ENCODE results near the gene UCN2.
A peak's percentile ranks its signal among the peaks of the same experiment; 100 is the strongest.

The UCN2 gene, protein sequence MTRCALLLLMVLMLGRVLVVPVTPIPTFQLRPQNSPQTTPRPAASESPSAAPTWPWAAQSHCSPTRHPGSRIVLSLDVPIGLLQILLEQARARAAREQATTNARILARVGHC

DNA sequence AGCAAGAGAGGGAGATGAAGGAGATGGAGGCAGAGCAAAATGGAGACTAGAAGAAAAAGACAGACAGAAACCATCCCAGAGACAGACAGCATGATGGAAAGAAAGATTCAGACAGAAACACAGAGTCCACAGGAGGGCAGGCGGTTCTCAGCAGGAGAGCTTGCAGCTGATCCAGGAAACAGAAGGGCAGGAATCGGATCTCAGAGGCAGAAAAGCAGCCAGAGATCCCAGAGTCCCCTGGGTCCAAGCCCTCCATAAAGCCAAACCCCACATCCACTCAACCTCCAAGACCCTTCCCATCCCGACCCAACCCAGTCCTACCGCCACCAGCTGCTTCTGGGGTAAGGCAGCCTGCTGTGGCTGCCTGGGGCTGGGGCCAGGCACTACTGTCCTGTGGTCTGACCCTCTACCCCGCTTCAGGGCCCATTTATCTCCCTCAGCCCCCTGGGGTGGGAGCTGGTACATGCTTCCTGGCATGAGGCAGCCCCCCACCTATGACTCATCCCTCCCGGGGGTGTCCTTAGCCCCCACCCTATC, at the start of gene UCN2:
UCN2 (minus strand) TSS at position 400 of the 537 bp plus-strand sequence. CDS start 657 bp downstream, outside the sequence.
- peak; percentile 25 for DNase-seq (ENCODE audit: low read depth)

DNA sequence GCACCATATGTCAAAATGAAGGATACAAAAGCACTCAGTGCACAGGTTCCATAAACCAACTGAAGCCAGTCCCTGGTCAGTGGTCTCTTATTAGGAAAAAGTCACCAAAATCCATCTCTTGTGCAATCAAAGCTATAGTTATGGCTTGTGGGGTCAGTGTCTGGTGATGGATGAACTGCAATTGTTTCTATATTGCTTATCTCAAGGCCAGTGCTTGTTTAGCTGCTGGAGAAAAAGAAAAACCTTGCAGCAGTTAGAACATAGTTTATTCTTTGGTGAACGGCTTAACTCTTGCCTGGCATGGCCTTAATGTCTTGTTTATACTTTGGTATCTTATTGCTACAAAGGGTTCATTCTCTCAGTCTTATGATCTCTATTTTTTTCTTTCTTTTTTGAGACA, 48.7 kb upstream of the UCN2 start:
- DNase-seq (ENCODE audit: low read depth) = peak; percentile 37

- DNase-seq (ENCODE audit: low read depth) = peak; percentile 84
Observed at GRCh38 chr3:48609088-48610005, 45.8 kb upstream of the UCN2 start, which contains the start of gene UQCRC1. TSS of gene UQCRC1 (minus strand) at chr3:48609646. CDS start at chr3:48609620, 26 bp downstream.

DNA sequence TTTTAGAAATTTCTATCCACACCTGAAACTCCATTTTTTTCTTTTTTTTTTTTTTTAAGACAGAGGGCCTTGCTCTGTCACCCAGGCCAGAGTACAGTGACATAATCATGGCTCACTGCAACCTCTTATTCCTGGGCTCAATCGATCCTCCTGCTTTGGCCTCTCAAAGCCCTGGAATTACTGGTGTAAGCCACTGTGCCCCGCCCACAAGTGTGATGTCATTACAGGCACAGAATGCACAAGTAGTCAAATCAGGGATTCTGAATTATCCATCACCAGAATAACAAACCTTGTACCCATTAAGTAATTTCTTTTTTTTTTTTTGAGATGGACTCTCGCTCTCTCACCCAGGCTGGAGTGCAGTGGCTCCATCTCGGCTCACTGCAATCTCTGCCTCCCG, 43.9 kb upstream of the UCN2 start:
- no peak for DNase-seq (ENCODE audit: low read depth)

DNA sequence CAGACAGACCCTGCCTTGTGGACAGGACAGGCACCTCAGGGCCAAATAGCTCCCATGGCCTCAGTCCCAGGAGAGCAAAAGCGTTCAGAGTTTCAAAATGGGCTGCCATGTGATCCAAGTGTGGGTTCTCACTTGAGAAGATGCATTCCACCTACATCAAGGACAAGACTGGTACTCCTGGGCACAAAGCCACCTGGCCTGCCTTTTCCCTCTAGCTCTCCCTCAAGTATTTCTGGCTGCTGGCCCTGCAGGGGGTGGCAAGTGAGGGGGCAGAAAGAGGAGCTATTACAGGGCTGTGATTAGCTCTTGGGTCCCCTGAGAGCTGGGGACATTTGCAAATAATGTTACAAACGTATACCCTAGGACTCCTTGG, 38.0 kb upstream of the UCN2 start:
- no peak for DNase-seq (ENCODE audit: low read depth)

DNA sequence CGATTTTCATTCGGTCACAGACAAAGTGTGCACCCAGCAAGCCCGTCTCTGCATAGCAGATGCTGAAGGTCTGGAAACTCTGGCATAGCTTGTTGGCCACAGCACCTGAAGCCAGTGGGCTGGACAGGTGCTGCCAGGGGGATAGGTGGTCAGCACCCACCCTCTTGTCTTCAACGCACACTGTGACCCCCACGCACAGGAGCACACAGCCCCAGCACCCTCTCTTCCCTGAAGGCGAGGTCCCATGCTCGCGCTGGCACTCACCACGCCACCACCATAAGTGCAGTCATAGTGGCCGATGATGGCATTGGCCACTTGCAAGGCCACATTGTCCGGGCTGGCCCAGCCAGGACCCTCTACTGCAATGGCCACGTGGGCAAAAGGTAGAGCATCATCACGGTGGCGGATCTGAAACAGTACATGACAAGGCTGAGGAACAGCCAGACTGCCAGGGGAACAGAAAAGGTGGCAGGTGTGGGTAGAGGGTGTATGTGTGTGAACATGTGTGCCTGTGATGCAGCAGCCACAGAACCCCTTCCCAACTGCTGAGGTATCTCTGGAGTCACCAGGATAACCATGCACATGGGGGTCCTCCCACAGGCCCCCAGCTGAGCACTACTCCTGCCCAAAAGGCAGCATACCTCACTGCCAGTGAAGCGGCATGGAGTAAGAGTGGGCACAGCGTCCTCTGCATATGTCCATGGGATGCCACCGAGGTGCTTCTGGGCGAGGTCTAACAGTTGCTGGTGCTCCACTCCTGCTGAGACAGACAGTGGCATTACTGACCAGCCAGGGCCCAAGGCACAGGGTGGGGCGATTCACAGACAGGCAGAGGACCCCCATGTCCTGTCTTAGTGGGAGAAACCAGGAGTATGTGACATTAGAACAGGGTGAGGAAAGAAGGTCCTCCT, 37.4 kb upstream of the UCN2 start:
- DNase-seq (ENCODE audit: low read depth) = no peak

DNA sequence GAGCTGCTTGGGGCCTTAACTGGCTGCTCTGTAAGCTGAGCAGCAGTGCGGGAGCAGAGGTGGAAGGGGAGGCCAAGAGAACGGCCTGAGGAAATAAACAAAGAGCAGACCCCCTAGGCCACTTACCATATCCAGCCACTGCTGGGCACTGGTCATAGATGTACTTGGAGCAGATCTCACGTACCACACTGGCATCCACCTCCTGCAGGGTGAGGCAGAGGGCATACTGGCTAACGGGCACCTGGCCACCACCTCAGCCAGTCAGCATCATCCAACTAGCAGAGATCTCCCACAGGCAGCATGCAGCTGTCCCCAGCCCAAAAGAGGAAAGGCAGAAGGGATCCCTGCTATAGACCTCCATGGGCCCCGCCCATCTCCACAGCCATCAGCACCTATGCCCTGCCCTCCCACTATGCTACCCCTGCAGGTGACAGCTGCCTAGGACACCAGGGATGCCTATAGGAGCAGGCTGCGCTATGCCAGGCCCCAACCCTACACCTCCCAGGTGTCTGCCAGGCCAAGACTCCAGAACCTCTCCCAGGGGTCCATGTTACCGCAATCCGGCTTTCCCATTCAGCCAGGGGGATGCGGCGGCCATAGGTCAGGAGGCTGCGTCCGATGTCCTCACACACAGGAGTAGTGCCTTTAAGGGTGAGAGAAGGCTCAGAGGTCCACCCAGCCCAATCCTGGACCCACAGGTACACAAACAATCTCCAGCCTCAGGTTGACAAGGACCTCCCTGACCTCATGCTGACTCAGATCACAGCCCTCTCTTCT, 36.1 kb upstream of the UCN2 start:
- DNase-seq (ENCODE audit: low read depth) = no peak

DNA sequence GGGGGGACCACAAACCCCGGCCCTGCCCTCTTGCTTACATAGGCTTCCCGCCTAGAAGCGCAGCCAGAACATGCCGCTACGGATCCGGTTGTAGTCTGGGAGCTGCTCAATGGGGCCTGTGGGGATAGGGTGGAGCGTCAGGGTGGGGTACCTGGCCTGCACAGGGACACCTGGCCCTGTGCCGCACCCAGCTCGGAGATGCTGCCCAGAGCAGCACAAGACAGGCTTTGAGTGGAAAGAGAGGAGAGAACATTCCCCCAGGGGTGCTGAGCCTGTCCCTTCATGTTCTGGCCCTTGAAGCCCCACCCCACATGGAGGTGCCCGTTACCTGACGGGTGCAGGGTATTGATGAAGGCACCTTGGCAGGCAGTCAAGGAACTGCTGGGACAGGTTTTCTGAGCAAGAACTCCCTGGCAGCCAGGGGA, 35.5 kb upstream of the UCN2 start:
- DNase-seq (ENCODE audit: low read depth) = no peak

- peak; percentile 49 for DNase-seq (ENCODE audit: low read depth)
Observed at GRCh38 chr3:48598323-48599076, 34.9 kb upstream of the UCN2 start.

DNA sequence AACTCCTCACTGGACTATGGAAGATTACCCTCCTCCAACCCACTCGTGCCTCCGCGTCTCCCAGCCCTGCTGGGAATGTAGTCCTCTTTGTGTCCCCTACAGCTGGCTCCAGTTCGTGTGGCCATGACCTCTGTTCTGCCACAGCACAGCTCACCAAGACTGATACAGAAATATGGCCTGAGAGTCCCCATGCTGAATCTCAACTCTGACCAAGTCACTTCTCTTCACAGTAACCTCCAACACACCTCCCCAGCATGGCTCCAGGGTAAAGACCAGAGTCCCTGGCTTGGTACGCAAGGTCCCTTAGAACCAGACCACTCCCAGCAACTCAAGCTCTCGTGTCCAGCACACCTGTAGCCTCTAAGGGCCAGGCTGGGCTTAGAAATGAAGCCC, 33.8 kb upstream of the UCN2 start:
- DNase-seq (ENCODE audit: low read depth) = no peak

DNA sequence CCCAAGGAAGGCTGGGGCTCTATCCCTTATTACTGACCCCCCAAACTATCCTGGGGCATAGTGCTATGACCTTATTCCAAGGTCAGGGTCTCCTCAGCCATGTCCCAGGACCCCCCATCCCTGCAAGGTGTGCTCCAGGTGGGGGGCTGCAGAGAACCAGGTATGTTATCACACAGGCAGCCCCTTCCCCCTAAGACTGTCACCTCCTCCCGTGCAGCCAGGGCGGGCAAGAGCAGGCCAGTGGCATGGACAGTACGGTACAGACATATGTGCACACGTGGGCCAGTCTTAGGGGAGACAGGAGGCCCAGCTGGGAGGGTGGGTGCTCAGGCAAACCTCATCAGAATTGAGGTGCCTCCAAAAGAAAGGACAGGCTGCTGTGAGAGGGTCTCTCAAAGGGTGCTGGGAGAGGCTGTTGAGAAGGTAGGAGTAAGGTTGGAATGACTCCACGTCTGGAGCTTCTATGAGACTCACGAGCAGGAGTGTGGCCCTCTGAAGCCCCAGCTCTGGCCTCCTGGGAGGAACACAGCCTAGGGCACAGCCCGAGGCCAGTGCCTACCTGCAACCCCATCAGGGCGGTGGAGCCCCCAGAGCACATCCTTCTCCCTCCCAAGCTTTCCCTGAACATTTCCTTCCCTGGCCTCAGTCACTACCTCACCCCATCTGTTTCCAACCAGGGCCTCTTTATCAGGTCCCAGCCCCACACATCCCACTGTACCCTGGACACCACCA, 33.3 kb upstream of the UCN2 start:
- no peak for DNase-seq (ENCODE audit: low read depth)

- no peak for DNase-seq (ENCODE audit: low read depth)
Observed at GRCh38 chr3:48596157-48596556, 32.6 kb upstream of the UCN2 start.

- DNase-seq (ENCODE audit: low read depth) = peak; percentile 56
Observed at GRCh38 chr3:48595526-48596121, 32.0 kb upstream of the UCN2 start.

DNA sequence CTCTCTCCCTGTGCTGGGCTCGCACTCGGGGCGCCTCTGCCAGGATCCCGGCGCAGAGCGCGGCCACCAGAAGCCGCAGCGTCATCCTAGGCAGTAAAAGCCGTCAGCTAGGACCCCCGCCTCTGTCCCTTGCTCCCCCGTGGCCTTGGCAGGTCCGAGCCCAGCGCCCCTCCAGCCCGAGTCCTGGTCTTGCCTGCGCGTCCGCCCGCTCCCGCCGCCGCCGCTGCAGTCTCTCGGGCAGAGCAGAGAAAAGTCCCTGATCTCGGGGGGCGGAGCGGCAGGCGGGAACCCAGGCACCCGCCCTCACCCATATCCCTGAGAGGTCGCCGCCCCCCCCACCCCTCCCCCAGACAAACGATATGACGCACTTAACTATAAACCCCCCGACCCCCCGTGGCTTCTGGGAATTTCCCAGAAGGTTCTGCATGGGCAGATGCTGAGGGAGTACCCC, 31.5 kb upstream of the UCN2 start, which contains the start of gene COL7A1:
COL7A1 (minus strand) TSS at position 255 of the 451 bp plus-strand sequence; CDS start at position 85, 170 bp downstream.
- no peak for DNase-seq (ENCODE audit: low read depth)

DNA sequence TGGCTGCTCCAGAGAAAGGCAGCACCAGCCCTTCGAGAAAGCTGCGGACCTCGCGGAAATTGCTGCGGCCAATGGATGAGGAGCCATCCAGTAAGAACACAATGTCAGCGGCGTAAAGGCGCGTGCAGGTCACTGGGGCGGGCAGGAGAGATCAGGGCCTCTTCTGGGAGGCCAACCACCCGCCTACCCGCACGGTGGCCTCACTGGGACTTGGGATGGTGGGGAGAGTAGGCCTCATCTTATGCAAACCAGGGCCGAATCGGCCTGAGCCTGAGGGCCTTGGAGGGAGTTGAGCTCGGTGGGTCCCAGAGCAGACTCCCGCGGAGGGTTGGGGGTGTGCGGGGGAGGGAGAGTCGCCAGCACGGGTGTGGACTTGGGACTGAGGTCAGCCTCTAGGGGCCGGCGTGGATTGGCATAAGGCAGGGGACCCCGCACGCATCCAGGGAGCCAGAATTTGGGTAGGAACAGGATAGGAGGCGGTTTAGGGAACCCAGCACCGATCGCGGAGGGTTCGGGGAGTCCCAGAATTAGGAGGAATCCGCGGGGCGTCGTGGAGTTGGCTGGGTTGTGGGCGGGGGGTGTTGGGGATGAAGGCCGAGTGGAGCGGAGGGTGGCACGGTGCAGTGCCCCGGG, 31.0 kb upstream of the UCN2 start:
- no peak for DNase-seq (ENCODE audit: low read depth)

DNA sequence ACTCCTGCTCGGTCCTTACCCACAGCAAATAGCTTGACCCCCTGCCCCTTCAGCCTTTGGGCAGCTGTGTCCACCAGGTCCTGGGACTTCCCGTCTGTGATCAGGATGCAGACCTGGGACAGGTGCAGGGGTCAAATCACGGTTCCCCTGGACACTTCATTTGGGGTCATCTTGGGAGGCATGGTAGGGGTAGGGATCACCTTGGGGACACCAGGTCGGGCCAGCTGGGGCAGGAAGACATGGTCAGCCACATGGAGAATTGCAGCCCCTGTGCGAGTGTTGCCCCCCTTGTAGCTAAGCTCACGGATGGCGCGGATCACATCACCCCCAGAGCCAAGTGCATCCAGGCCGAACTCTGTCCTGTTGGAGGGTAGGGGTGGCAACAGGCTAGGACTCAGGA, 29.8 kb upstream of the UCN2 start:
- DNase-seq (ENCODE audit: low read depth) = no peak

DNA sequence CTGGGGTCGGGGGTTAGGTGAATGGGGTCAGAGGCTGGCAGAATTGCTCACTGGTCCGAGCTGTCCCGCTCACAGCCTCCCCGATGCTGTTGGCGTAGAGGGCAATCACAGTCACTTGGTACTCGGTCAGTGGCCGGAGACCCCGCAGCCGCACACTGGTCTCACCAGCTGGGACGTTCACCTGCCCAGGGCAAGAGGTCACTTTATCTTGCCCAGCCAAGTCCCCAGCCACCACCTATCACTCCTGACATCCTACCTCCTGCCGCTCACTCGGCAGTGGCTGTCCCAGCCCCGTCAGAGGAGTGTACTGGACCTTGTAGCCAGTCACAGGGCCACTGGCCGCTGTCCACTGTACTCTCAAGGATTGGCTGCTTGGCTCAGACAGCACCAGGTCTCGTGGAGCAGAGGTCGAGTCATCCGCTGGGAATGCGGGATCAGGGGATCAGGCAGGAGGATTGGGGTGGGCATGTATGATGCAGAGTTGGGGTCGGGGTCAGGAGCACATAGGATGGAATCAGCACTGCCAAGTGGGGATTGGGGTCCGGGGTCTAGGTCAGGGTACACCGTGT, 29.0 kb upstream of the UCN2 start:
- DNase-seq (ENCODE audit: low read depth) = no peak

DNA sequence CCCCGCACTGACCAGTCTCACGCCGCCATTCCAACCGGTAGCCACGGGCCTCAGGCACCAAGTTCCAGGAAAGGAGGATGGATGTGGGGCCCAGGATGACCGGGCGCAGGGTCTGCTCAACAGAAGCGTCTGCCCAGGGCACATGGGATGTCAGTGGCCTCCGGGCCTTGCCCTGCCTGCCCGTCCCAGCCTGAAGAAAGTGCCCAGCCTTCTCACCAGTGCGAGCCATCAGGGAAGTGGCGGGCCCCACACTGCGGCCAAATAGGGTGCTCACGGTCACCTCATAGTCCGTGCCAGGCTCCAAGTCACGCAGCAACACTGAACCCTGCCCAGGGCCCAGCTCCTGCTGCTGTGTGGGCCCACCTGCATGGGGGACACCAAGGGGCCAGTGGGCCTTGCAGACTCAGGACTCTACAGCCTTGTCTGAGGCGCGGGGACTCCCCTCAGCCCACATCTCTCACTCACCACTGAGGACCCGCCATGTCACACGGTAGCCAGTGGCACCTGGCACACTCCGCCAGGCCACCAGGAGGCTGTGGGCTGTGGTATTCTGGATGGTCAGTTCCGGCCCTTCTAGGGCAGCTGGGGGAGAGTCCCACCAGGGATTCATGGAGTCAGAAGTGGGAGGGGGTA, 28.4 kb upstream of the UCN2 start:
- DNase-seq (ENCODE audit: low read depth) = no peak

Measured in amniotic epithelial cell (primary cell).